Loucy (cell line): ENCODE data around the gene OLFM1.

Experiments used
- EZH2phosphoT487 ChIP-seq: fragments of 200-600 bp; IDR thresholded peaks from 2 replicates; pipeline ENCODE4 v1.6.1; 2018; ENCODE audit warnings: antibody characterized with exemption, mild to moderate bottlenecking, moderate library complexity, borderline replicate concordance
- TF ChIP-seq, protein P1 (sequence below): fragments of 200-600 bp; sonication (generic); conservative IDR thresholded peaks from 2 replicates; pipeline ENCODE4 v1.5.1; 2014; ENCODE audit warnings: mild to moderate bottlenecking, antibody characterized with exemption, low read length

DNA sequence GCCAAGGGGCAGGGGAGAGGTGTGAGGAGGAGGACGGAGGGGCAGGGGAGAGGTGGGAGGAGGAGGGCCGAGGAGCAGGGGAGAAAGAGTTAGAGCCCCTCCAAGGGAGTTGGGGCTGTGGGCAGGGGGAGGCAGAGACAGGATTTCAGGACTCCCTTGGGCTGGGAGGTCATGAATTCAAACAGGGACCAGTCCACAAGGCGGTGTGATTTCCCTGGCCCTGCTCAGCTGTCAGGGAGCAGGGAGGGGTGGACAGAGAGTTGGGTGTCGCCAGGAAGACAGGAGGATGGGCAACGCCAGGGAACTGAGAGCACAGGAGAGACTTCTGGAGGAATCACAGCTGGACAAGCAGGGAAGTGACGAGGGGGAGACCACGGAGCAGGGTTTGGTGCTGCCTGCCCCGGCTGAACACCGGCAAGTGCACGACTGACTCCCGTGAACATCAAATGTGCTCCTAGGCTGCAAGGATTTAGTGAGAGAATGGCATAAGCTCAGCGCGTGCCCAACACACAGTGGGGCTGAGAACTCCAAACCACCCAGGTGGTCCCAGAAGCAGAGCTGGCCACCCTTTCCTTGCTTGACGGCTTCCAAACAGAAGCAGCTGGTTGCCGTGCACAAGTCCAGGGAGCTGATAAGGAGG lies 17.8 kb upstream of the OLFM1 start:
- TF ChIP-seq, protein P1, sequence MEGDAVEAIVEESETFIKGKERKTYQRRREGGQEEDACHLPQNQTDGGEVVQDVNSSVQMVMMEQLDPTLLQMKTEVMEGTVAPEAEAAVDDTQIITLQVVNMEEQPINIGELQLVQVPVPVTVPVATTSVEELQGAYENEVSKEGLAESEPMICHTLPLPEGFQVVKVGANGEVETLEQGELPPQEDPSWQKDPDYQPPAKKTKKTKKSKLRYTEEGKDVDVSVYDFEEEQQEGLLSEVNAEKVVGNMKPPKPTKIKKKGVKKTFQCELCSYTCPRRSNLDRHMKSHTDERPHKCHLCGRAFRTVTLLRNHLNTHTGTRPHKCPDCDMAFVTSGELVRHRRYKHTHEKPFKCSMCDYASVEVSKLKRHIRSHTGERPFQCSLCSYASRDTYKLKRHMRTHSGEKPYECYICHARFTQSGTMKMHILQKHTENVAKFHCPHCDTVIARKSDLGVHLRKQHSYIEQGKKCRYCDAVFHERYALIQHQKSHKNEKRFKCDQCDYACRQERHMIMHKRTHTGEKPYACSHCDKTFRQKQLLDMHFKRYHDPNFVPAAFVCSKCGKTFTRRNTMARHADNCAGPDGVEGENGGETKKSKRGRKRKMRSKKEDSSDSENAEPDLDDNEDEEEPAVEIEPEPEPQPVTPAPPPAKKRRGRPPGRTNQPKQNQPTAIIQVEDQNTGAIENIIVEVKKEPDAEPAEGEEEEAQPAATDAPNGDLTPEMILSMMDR, result no peak
- TF ChIP-seq EZH2phosphoT487, result no peak
